GM21576 (cell line): ENCODE data around the gene MYH14.

ENCODE experiments used
- ATAC-seq: cut with Tn5 transposase; IDR thresholded peaks from one replicate; pipeline ENCODE4 v1.9.1; 2021; ENCODE audit warnings: mild to moderate bottlenecking, moderate library complexity; ENCODE audit not compliant: unreplicated experiment

The MYH14 gene

GRCh38 chr19:50203281-50204080 is at the start of gene MYH14:
Gene MYH14 (plus strand): TSS chr19:50203622. CDS start chr19:50210366, 6,744 bp downstream.
- no peak for ATAC-seq

GRCh38 chr19:50154529-50154928 is 48.9 kb upstream of the MYH14 start:
- no peak for ATAC-seq

- ATAC-seq = no peak
Measured at GRCh38 chr19:50155520-50156109, 47.8 kb upstream of the MYH14 start.

GRCh38 chr19:50158577-50158976 is 44.8 kb upstream of the MYH14 start:
- ATAC-seq = no peak

GRCh38 chr19:50159078-50159477 is 44.3 kb upstream of the MYH14 start:
- ATAC-seq = no peak

- ATAC-seq = no peak
Measured at GRCh38 chr19:50162988-50163387, 40.4 kb upstream of the MYH14 start, which contains the start of gene IZUMO2. Gene IZUMO2 (minus strand): TSS chr19:50163281. CDS start chr19:50163194, 87 bp downstream.

GRCh38 chr19:50167314-50167721 is 36.1 kb upstream of the MYH14 start:
- ATAC-seq = no peak

- no peak for ATAC-seq
Measured at GRCh38 chr19:50171752-50172151, 31.7 kb upstream of the MYH14 start.

- no peak for ATAC-seq
Measured at GRCh38 chr19:50172726-50173125, 30.7 kb upstream of the MYH14 start.

GRCh38 chr19:50173127-50173526 is 30.3 kb upstream of the MYH14 start:
- no peak for ATAC-seq

GRCh38 chr19:50174100-50174793 is 29.2 kb upstream of the MYH14 start:
- no peak for ATAC-seq

- ATAC-seq = no peak
Measured at GRCh38 chr19:50175924-50176323, 27.5 kb upstream of the MYH14 start.

- no peak for ATAC-seq
Measured at GRCh38 chr19:50176775-50177174, 26.6 kb upstream of the MYH14 start.

GRCh38 chr19:50178320-50178719 is 25.1 kb upstream of the MYH14 start:
- no peak for ATAC-seq

GRCh38 chr19:50178859-50179537 is 24.4 kb upstream of the MYH14 start:
- no peak for ATAC-seq

GRCh38 chr19:50181121-50181520 is 22.3 kb upstream of the MYH14 start:
- no peak for ATAC-seq

GRCh38 chr19:50184196-50184595 is 19.2 kb upstream of the MYH14 start:
- no peak for ATAC-seq

GRCh38 chr19:50187937-50188336 is 15.5 kb upstream of the MYH14 start:
- no peak for ATAC-seq

- no peak for ATAC-seq
Measured at GRCh38 chr19:50189331-50189730, 14.1 kb upstream of the MYH14 start.

GRCh38 chr19:50190439-50190891 is 13.0 kb upstream of the MYH14 start:
- ATAC-seq = no peak

GRCh38 chr19:50191216-50191615 is 12.2 kb upstream of the MYH14 start:
- ATAC-seq = no peak
